ENCODE data around the gene PANX3.
"Not testable (repeated sequence)": the region's sequence is repeated elsewhere in the genome, so short reads cannot be mapped to it uniquely, and the experiment has no call there.

Gene PANX3, protein sequence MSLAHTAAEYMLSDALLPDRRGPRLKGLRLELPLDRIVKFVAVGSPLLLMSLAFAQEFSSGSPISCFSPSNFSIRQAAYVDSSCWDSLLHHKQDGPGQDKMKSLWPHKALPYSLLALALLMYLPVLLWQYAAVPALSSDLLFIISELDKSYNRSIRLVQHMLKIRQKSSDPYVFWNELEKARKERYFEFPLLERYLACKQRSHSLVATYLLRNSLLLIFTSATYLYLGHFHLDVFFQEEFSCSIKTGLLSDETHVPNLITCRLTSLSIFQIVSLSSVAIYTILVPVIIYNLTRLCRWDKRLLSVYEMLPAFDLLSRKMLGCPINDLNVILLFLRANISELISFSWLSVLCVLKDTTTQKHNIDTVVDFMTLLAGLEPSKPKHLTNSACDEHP

DNA sequence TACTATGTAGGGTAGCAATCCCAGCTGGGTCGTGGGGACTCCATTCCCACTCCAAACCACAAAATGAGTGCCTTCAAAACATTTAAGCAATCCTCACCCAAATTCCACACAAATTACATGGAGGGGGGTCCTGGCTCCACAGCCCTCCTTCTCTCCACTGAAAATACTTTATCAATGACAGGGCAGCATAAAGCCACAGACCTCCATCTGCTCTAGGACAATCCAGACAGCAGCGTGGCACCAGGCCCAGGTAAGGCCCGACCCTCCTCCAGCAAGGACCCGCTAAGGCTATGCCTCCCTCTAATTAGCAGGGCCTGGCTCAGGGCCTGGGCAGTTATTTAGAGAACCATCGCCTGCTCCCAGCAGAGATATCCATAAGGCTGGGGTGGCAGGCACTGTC lies at the start of gene PANX3:
Gene PANX3 (plus strand): TSS at position 365 of the 400 bp plus-strand sequence. CDS start 129 bp downstream, outside the sequence.
- no peak for DNase-seq

DNA sequence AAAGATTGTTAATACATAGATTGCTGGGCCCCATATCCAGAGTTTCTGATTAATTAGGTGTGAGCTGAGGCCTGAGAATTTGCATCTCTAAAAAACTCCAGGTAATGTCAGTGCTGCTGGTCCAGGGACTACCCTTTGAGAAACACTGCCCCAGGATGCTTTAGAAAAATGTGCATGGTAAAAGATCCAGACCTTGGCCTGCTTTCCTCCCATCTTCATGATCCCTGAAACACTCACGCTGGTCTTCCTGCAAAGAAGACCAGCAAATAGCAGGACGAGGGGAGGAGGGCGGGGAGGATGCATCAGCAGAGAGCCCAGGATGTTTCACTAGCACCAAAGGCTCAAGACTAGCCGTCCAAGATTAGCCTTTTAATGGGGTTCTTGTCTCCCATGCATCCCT lies 41.5 kb upstream of the PANX3 start, which contains the start of gene OR8A1:
Gene OR8A1 (plus strand): TSS at position 301 of the 400 bp plus-strand sequence. CDS start 123 bp downstream, outside the sequence.
- no peak for DNase-seq

DNA sequence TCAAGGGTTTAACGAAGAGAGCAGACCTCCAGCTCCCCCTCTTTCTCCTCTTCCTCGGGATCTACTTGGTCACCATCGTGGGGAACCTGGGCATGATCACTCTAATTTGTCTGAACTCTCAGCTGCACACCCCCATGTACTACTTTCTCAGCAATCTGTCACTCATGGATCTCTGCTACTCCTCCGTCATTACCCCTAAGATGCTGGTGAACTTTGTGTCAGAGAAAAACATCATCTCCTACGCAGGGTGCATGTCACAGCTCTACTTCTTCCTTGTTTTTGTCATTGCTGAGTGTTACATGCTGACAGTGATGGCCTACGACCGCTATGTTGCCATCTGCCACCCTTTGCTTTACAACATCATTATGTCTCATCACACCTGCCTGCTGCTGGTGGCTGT lies 41.1 kb upstream of the PANX3 start:
- no peak for DNase-seq

DNA sequence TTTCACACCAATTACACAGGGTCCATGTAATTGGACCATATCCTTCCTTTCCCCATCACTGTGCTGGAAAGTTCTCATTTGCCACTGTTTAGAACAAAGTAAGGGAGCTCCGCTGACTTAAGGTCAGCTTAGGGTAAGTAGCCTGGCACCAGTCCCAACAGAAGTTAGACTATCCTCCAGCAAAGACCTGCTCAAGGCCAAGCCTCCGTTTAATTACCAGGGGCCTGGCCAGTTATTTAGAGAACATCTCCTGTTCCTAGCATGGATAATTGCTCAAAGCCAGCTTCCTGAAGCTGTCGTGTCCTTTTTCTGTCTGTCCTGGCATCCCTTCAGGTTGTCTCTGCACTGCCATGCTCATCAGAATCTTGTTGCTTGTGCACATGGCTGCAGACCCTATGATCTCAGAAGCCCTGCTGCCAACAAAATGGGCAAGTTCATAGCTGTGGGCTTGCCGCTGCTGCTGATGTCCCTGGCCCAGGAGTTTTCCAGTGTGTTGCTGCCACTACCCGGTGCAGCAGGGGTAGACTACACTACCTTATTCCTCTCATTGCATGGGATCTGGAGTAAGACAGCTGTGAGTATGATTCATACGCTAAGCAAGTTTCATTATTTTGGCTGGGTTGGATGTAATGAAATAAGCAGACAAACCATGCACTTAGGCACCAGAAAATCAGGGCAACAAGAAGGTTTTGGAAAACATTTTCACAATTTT lies 33.4 kb upstream of the PANX3 start:
- DNase-seq: no peak

DNA sequence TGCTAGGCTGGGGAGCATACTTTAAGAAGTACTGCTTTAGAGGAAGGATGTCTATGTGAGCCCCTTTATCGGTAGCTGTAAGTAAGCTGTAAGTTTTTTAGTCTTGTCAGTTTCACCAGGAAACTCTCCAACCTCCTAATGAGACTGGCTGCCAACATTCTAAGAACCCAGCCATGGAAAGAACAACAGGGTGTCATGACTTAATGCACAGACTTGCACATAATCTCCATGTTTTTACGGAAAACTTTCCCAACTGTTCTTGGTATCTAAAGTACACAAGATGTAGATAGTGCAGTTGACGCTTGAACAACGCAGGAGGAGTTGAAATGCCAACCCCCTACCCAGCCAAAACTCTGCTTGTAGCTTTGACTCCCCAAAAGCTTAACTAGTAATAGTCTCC lies 32.5 kb upstream of the PANX3 start:
- DNase-seq: no peak

DNA sequence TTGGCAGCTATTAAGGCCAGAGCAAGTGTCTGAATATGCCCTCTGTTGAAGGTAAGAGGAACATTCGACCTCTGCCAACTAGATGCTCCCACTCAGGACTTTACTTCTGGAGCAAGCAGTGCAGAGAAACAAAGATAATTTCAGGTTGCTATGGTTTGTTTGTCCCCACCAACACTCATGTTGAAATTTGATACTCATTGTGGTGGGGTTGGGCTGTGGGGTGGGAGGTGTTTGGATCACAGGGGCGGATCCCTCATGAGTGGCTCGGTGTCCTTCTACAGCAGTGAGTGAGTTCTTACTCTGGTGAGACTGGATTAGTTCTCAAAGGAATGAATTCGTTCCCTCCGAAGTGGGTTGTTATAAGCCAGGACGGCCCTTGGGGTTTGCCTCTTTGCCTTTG lies 29.4 kb upstream of the PANX3 start:
- DNase-seq: no peak

DNA sequence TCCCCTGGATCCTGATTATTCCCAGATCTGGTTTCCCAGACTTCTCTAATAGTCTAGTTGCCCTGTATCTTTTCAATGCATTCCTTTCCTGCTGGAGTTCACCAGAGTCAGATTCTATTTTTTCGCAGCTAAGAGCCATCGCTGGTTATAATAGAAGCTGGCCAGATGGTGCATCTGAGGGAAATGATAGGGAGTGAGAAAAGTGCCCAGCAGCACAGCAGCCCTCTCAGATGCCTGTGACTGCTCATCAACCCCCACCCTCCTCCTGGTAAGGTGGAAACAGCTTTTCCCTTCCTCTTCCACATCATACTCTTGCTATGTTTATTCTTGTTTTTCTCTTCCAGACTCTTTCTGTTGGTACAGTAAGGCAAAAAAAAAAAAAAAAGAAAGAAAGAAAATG lies 28.7 kb upstream of the PANX3 start:
- DNase-seq: no peak

DNA sequence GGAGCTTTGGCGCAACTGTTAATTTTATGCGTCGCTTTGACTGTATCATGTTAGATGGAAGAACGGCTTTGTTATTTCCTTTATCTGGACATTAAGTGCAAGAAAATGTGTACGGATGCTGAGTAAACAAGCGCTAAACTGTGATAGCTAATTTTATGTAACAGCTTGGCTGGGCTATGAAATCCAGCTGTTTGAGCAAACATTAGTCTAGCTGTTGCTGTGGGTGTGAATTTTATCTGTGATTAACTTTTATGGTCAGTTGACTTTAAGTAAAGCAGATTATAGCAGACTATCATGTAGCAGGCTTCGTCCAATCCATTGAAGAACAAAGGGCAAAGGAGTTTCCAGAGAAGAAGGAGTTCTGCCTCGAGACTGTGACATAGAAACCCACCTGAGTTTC lies 27.4 kb upstream of the PANX3 start:
- DNase-seq: no peak

DNA sequence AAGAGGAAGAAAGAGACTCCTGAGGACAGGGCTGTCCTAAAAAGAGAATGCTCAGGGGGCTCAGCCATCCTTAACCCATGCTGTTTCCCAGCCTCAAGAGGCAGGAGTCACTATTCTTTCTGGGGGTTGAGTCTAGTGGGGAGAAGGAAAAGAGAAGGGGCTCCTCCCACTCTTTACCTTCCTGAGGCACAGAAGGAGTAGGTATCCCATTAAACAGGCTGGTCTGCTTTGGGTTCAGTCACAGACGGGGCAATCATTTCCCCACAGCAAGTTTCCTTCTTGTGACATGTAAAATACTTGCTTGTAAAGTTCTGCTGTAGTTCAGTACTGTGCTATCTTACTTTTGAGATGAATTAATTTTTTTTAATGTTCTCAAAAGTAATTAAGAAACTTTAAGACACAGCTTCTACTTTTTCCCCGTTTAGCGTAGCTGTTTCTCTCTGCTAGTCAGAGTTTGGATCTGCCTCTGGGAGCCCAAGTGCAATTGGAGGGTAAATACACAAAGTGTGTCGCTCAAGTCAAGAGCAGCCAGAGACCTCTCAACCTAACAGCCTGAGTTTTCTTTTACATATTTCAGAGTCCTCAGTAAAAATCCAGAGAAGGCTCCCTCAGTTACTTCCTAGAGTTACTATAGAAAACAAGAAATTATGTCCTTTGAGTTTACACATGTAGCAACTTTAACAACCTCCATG lies 26.4 kb upstream of the PANX3 start:
- no peak for DNase-seq

DNA sequence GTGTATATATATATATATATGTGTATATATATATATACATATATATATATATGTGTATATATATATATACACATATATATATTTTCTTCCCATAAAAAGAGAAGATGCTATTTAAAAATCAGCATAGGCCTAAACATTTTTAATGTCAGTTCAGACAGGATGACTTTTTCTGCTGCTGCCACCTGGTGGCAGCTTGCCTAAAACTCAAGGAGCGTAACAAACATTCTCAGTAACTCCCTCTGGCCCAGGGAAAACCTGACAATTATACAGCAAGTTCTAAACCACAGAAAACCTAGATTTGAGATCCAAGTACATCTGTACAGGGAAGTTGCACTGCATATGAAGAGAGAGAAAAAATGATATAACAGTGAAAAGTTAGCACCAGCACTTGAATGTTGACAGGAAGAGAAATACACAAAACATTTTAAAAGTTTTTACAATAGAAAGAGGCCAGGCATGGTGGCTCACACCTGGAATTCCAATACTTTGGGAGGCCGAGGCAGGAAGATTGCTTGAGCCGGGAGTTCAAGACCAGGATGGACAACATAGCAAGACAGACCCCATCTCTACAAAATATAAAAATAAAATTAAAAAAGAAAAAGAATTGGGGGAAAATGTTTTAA lies 24.9 kb upstream of the PANX3 start:
- peak; percentile 63 for DNase-seq

DNA sequence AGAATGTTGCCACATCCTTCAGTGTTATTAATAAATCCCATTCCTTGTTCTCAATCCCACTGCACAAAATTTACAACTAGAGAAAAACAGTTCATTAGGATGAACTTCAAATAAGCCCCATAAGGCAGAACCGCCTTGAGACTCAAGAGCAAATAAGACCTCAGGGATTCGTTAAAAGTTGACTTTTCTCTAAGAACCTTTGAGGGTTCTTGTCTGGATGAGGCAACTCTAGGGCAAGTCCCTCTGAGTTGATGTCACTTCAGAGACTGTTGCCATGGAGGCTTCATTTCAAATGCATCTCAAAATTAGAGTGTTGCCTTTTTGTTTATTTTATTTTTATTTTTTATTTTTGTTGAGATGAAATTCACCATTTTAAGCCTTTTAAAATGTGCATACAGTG lies 19.8 kb upstream of the PANX3 start:
- no peak for DNase-seq

DNA sequence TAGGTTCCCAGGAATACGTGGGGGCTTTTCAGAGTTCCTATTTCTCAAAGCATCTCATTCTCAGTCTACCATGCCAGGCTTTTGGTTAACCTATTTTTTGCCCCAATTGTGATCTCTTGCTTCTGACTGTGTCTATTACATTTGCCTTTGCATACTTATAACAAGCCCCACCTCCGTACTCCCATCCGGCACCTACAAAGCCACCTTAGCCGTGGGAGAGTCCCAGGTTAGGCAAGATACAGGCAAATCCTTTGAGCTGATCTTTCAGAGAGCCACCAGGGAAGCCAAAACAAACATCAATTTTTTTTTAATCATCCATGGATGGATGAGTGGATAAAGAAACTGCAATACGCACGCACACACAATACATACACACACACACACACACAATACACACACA lies 18.6 kb upstream of the PANX3 start:
- no peak for DNase-seq

DNA sequence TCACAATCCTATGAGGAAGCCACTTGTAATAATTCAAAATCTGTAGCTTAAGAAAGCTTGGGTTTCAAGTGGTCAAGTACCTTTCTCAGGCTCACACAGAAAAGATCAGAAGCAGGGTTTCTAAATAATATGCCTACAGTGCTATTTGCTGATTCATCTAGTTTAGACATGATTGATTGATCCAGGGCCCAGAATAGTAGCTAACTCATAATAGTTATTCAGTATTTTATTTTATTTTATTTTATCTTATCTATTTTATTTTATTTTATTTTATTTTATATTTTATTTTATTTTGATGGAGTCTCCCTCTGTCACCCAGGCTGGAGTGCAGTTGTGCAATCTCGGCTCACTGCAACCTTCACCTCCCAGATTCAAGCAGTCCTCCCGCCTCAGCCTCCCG lies 15.9 kb upstream of the PANX3 start:
- DNase-seq: no peak

DNA sequence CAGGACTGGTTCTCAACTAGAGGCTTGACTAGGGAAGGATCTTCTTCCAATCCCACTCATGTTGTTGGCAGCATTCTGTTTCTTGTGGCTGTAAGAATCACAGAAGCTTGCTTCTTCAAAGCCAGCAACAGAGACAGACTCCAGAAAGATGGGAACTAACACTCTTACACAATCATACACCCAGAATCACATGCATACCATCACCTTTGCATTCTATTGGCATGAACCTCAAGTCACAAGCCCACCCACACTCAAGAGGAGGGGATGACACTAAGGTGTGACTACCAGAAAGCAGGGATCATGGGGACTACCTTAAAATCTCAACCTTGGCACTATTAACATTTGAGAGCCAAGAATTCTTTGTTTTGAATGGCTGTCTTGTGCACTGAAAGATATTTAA lies 13.6 kb upstream of the PANX3 start:
- no peak for DNase-seq

DNA sequence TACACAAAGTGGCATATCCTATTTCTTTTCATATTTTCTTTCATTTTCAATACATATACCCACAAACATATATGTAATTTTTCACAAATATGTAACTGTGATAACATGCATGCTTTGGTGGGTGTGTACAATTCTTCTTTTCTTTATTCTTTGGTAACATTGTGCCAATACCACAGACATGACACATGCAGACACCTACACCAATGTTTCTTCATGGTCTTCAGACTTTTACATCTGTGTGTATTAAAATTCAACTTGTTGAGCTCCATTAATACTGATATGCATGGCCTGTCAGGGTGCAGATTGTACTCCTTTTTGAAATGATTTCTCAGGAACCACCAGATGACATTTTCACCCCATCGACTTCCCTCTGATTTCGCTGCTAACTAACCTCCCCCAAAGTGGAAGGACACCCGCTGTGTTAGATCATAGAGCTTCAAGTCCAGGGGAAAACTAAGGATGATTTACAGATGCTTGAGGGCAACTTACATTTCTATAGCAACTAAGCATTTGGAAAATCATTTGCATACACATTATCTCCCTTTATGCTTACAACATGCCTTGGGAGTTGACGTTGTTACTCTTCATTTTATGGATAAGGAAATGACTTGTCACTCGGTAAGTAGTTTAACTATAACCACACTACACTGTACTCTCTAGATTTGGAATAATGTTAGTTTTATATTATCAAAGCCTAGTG lies 10.5 kb upstream of the PANX3 start:
- no peak for DNase-seq

DNA sequence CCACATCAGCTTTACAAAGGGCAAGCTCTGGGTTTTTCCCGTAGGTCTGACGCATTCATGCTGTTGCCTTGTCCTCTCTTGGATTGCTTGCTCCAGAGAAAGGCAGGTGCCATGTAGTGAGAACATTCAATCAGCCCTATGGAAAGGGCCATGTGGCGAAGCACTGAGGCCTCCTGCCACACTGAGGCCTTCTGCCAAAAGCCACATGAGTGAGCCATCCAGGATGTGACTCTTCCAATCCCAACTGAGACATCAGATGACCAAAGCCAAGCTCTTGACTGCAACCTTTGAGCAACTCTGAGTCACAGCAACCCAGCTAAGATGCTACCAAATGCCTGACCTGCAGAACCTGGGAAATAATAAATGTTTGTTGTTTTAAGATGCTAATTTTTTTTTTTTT lies 9.0 kb upstream of the PANX3 start:
- DNase-seq: no peak

DNA sequence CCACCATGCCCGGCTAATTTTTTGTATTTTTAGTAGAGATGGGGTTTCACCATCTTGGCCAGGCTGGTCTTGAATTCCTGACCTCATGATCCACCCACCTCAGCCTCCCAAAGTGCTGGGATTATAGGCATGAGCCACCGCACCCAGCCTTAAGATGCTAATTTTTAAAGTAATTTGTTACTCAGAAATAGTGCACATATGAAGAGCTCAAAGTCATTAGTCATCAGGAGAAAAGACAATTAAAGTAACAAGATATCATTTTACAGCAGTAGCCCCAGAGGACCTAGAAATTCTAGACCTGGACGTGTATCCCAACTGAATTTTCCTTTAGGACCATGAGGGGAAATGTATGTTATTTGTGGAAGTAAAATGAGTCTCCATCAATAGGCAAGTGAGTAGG lies 8.5 kb upstream of the PANX3 start:
- not testable (repeated sequence) for DNase-seq

DNA sequence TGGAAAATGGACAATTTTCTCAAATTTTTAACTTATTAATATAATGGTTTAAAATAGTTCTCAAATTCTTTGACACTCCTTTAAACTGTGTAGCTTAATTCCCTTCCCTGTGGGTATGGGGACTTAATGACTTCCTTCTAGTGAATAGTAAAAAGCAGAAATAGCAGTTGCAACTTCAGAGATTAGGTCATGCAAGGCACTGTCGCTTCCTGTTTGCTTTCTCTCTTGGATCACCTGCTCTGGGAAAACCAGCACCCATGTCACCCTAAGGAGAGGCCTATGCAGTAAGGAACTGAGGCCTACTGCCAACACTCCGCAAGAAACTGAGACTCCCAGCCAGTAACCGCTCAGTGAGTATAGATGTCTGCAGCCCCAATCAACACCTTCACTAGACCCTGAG lies 5.5 kb upstream of the PANX3 start:
- no peak for DNase-seq

DNA sequence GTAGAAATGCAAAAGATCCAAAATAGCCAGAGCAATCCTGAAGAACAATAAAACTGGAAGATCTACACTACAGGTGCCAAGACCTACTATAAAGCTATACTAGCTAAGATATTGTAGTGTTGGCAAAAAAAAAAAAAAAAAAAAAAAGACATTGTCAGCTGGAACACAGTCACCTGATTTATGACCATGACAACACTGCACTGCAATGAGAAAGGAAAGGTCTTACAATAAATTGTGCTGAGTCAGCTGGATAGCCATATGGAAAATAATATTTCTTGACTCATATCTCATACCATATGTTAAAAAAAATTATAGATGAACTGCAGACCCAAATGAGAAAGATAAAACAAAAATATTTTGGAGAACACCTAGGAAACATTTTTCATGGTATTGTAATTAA lies 3.1 kb upstream of the PANX3 start:
- no peak for DNase-seq

DNA sequence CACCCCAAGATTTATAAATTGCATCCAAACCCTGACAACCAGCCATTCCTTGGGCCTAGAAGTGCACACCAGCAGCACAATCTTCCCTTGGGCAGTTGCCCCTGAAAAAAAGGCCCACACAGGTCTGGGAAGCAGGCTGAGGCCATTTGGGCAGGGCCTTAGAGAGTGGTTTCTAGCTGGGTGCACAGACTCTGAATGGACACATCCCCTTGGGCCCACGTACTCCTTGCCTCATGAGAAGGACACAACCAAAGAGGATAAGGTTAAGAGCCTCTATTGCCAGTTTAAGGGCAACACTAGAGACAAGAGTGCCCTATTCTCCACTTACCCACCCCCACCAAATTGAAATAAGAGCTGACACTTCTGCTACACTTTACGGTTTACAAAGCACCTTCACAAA lies 933 bp upstream of the PANX3 start:
- DNase-seq: no peak

DNA sequence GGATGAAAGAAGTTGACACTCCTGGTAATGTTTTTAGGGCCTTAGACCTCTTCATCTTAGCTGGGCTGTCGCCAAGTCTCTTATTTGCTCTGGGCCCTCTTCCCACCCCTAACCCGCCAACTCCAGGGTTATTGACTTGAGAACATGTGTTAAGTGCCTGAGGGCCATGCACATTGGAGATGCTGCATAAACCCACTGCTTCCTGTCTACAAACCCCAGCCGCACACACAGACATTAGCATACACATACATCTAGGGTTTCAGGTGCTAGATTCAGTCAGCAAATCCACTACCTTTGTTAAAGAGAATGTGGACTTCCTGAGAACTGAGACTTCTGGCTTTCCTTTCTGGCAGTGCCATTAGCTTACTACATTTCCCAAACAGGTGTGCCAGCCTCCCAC lies 817 bp downstream of the PANX3 start:
- no peak for DNase-seq

DNA sequence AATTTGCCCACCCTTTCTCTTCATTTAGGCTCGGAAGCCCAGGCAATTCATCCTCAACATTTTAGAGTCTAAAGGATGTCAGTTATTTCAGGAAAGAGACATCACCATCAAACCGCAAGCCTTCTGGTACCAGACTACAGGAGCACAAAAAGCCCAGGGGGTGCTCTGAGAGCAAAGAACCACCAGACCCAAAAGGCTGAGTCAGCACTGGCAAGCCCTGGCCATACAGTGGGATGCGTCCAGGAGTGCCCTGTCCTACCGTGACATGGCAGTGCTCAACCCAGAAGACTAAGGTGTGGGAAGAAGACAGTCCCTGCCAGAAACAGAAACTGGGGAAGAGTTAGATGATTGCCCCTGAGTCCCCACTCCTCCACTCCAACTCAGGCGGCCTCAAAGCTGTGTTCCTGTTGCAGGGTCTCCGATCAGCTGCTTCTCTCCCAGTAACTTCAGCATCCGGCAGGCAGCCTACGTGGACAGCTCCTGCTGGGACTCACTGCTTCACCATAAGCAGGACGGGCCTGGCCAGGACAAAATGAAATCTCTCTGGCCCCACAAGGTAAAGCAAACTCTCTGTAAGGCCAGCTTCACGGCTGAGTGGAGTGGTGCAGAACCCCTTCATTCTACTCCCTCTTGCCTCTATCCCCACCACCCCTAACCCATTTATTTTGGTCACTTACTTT lies 1.5 kb downstream of the PANX3 start:
- peak; percentile 68 for DNase-seq
